Heart left ventricle (tissue), 13 donors: Measurements from ENCODE around the gene GADD45GIP1.

Source experiments
- CTCF ChIP-seq, 12 donors: fragments of 200-600 bp; sonication (generic) in 4 of 12; IDR thresholded peaks; one replicate each; pipeline versions ENCODE4 v1.5.0 to v1.8.0; 2018 to 2022; ENCODE audit warnings: antibody characterized with exemption in 12 of 12, mild to moderate bottlenecking in 5 of 12
- POLR2A ChIP-seq, 2 donors: fragments of 450-650 bp; IDR thresholded peaks; one replicate each; pipeline ENCODE4 v1.6.1; 2017; ENCODE audit warnings: antibody characterized with exemption in 2 of 2, mild to moderate bottlenecking in 2 of 2, moderate library complexity in 2 of 2
- donor health status: ischemic (EF 13 %, LVEDD 7.1; RV severe dilation, severe dysfunction).
- donor health status: DM: no; HTN: yes; CAD: no.
- donor health status: DM: no; HTN: no; CAD: no.
- donor health status: ischemic (EF 25% LVEDD 6.9; RV normal size, moderate dysfunction).
- donor health status: ischemic (EF 25% LVEDD 5.7; RV mildly dilated, moderate dysfunction).
- donor health status: ischemic (EF 35%, LVEDD 5.7; RV mildly dilated, moderate dysfunction).
- donor health status: nonischemic (EF 11% LVEDD 7.7; RV severe dilation, severe dysfunction).
- donor health status: DM: yes; HTN: yes; CAD: no.
- donor health status: PGD.
- donor health status: ischemic (EF 29% LVEDD 5.4; RV normal size, mild dysfunction).
- donor health status: nonischemic (EF 23%, LVEDD 6.1; RV moderate dilation, normal function).

- TF ChIP-seq CTCF (IDR thresholded peaks at IDR 0.05) (no peak), POLR2A (IDR thresholded peaks at IDR 0.05) (no peak)
Observed at GRCh38 chr19:12952488-12953137, 4.4 kb downstream of the GADD45GIP1 start.
